Right lobe of liver (tissue), 4 donors: ENCODE results near the gene ERBIN.

ENCODE experiments used
- CTCF ChIP-seq, 4 donors: fragments of 200-600 bp in 3 of 4; fragments of 450-650 bp in 1 of 4; IDR thresholded peaks; one replicate each; pipeline versions ENCODE4 v1.5.1 to v1.8.0; 2016 to 2022; ENCODE audit warnings: antibody characterized with exemption in 4 of 4, mild to moderate bottlenecking in 2 of 4
- POLR2A ChIP-seq: fragments of 450-650 bp; IDR thresholded peaks from one replicate; pipeline ENCODE4 v1.6.1; 2017; ENCODE audit warnings: antibody characterized with exemption, mild to moderate bottlenecking
- donor health status: DM: no; HTN: no; CAD: no.
- donor health status: DM: no; HTN: no; CAD: no.
- donor health status: DM: no; HTN: yes; CAD: no.

DNA sequence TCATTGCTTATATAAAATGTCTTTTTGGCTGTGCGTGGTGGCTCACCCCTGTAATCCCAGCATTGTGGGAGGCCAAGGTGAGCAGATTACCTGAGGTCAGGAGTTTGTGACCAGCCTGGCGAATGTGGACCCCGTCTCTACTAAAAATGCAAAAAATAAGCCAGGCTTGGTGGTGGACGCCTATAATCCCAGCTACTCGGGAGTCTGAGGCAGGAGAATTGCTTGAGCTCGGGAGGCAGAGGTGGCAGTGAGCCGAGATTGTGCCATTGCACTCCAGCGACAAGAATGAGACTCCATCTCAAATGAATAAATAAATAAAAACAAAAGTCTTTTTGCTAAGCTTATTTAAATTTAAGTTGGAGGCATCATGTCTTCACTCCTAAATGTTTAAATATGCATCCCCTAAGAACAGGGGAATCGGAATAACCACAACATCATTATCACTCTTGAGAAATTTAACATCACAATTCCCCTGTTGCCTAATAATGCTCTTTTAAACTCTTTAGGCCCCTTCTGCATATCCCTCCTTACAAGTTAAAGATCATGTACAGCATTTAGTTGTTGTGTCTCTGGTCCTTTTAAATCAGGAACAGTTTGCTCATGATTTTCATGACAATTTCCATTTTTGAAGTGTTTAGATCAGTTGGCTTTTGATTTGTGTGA is 72.8 kb downstream of the ERBIN start:
- TF ChIP-seq POLR2A (no peak), CTCF (IDR thresholded peaks at IDR 0.05) (no peak)
